Mucosa of descending colon (tissue), 3 donors: ENCODE data around the gene FN1. TPM values are rescaled to one million over a fixed set of nuclear protein-coding genes. Genes with fewer than 3 reads are reported as not detected.

Experiments used
- ATAC-seq: fragments of 200-7000 bp; cut with Tn5 transposase; one replicate; pipeline ENCODE4 v1.9.1; 2020; ENCODE audit warnings: mild to moderate bottlenecking, moderate library complexity
- DNase-seq, 3 donors: peaks; one replicate each; pipeline ENCODE4 v3.0.0-alpha.2; 2020
- H3K36me3 ChIP-seq: fragments of 200-600 bp; one replicate; pipeline ENCODE4 v1.8.0; 2021; ENCODE audit warnings: low read depth, mild to moderate bottlenecking
- H3K4me1 ChIP-seq: fragments of 200-600 bp; one replicate; pipeline ENCODE4 v1.8.0; 2021; ENCODE audit warnings: low read depth, mild to moderate bottlenecking
- H3K4me3 ChIP-seq: fragments of 200-600 bp; one replicate; pipeline ENCODE4 v1.8.0; 2021; ENCODE audit warnings: mild to moderate bottlenecking
- H3K9me3 ChIP-seq: fragments of 200-600 bp; one replicate; pipeline ENCODE4 v1.8.0; 2021; ENCODE audit warnings: mild to moderate bottlenecking
- intact Hi-C, 2 donors: fragments of 100-400 bp; cut with DNase I in 1 of 2; cut with micrococcal nuclease in 1 of 2; formaldehyde crosslinking; loops; one replicate each; pipeline versions ENCODE4 v1.11.0 to v1.11.1; 2022; cut with DNase I, micrococcal nuclease
- total RNA-seq, 3 donors: library from RNA; stranded (reverse); fragmentation: NEBNext Ultra II Directional in 2 of 3; extraction: Animal tissue kit (Norgen Biotek cat#: 25700) in 2 of 3; gene quantifications; one replicate each; pipeline versions ENCODE4 v1.2.1 to v1.2.4, GENCODE V29; 2021 to 2023
- TF ChIP-seq, protein P1 (sequence below): fragments of 200-600 bp; IDR thresholded peaks from one replicate; pipeline ENCODE4 v1.8.0; 2022; ENCODE audit warnings: antibody characterized with exemption, mild to moderate bottlenecking
- donor health status: DM: no; HTN: no; CAD: no; lungs with moderate emphysema.
- donor health status: DM: no; HTN: no; CAD: no.
- donor health status: DM: no; HTN: yes; CAD: no.

FN1 gene
- total RNA-seq, 3 donors from 2014 or later: 30.3 to 1,060 (median 208) TPM

DNA sequence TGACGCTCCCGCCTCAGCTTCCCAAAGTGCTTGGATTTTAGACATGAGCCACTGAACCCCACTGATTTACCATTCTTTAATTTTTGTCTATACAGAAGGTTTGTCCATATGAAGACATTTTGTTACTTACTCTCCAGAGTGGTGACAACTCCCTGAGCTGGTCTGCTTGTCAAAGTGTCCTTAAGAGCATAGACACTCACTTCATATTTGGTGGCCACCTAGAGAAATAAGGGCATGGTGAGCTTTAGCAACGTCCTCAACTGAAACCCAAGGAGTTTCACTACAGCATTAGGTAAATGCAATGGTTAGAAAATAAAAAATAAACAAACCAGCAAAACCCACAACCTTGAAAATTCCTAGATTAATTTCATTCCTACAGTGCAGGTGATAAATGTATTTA is 57.8 kb downstream of the FN1 start:
- Histone ChIP-seq H3K4me3 (no peak overlapping the region), H3K4me1 (no peaks in the 10 kb centered on the region), H3K36me3 (no peaks in the 10 kb centered on the region), H3K9me3 (no peaks in the 10 kb centered on the region)
- no peak for DNase-seq
- TF ChIP-seq, protein P1, sequence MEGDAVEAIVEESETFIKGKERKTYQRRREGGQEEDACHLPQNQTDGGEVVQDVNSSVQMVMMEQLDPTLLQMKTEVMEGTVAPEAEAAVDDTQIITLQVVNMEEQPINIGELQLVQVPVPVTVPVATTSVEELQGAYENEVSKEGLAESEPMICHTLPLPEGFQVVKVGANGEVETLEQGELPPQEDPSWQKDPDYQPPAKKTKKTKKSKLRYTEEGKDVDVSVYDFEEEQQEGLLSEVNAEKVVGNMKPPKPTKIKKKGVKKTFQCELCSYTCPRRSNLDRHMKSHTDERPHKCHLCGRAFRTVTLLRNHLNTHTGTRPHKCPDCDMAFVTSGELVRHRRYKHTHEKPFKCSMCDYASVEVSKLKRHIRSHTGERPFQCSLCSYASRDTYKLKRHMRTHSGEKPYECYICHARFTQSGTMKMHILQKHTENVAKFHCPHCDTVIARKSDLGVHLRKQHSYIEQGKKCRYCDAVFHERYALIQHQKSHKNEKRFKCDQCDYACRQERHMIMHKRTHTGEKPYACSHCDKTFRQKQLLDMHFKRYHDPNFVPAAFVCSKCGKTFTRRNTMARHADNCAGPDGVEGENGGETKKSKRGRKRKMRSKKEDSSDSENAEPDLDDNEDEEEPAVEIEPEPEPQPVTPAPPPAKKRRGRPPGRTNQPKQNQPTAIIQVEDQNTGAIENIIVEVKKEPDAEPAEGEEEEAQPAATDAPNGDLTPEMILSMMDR: no peak
- intact Hi-C loops: no loop called here
- no peak for ATAC-seq

DNA sequence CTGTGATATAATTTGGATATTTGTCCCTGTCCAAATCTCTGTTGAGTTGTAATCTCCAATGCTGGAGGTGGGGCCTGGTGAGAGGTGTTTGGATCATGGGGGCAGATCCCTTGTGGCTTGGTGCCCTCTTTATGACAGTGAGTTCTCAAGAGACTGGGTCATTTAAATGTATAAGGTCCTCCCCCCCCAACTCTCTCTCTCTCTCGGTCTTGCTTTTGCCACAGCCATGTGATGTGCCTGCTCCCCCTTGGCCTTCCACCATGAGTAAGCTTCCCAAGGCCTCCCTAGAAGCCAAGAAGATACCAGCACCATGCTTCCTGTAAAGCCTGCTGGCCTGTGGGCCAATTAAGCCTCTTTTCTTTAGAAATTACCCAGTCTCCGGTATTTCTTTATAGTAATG is 58.6 kb downstream of the FN1 start:
- no peak for ATAC-seq
- intact Hi-C loops: no loop called here
- H3K36me3 ChIP-seq: no peaks in the 10 kb centered on the region
- no peak for DNase-seq
- TF ChIP-seq, protein P1: no peak
- H3K4me1 ChIP-seq: no peaks in the 10 kb centered on the region
- H3K4me3 ChIP-seq: no peak overlapping the region
- no peaks in the 10 kb centered on the region for H3K9me3 ChIP-seq

DNA sequence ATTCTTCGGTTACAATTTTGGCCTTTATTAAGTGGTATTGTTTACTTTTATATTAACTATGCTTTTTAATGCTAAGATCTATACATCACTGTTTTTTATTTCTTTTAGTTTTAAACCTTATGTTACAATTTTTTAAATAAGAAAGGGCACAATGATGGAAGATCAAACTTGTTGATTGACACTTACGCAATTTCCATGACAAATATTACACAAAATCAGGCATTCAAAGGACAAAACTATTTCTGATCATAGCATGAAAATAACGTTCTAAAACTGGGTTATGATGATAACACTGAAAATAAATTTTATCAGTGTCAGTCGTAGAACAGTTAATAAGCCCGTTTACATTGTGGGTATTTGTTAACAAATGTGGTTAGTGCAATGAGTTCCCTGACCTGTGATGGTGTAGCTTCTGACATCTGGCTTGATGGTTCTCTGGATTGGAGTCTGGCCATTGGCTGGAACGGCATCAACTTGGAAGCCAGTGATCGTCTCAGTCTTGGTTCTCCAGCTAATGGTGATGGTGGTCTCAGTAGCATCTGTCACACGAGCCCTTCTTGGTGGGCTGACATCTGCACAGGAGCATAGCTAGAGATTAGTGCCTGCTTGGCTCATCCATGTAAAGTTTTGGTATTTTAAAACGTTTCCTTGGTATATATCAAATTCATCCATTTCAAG is 59.6 kb downstream of the FN1 start:
- TF ChIP-seq, protein P1: no peak
- H3K4me3 ChIP-seq: no peak overlapping the region
- DNase-seq (no peak), ATAC-seq (no peak)
- no peaks in the 10 kb centered on the region for H3K9me3 ChIP-seq
- H3K36me3 ChIP-seq: no peaks in the 10 kb centered on the region
- no peaks in the 10 kb centered on the region for H3K4me1 ChIP-seq
- intact Hi-C loops: no loop called here

DNA sequence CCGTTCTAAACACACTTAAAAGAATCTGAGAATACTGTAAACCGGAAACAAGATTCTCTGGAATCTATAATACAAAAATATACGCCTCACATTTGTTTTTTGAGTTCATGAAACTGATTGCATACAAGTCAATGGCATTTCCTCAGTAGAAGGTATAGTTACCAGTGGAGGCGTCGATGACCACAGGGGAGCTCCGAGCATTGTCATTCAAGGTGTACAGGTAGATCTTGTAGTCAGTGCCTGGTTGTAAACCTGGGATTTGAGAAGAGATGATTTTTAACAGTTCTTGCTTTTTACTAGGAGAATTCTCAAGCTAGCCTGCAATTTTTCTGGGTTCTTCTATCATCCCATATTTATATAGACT is 60.4 kb downstream of the FN1 start:
- TF ChIP-seq, protein P1: no peak
- Histone ChIP-seq H3K36me3 (no peaks in the 10 kb centered on the region), H3K9me3 (no peaks in the 10 kb centered on the region), H3K4me1 (no peaks in the 10 kb centered on the region), H3K4me3 (no peak overlapping the region)
- ATAC-seq (no peak), DNase-seq (no peak)
- intact Hi-C loops: no loop called here

DNA sequence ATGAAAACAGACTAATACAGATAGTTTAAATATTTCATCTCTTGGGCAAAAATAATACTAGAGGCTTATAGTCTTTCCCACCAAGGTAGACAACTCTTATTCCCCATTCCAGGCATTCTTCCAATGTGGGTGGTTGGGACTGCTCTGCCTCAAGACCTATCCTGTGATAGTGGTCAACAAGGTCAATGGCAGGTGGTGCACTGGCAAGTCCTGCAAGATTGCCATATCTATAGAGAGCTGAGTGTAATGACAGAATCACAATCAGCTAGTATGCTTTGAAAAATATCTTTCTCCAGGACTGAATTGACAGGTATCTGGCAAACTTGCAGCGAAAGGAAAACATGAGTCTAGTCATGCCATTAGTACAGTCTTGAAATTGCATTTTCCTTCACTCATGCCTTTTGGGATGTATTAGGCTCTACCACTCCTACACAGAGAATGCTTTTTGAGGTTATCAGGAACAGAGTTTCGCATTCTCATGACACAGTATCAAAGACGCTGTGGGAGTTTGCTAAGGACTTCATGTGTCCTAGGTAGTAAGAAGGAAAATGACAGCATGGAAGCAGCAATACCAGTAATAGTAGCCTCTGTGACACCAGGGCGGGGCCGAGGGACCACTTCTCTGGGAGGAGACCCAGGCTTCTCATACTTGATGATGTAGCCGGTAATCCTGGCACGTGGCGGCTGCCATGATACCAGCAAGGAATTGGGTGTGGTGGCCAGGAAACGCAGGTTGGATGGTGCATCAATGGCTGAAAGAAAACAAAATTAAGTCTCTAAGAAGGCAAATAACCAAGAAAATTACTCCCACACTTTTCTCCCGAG is 61.0 kb downstream of the FN1 start:
- ATAC-seq: no peak
- Histone ChIP-seq H3K4me1 (no peaks in the 10 kb centered on the region), H3K4me3 (no peak overlapping the region), H3K36me3 (no peaks in the 10 kb centered on the region), H3K9me3 (no peaks in the 10 kb centered on the region)
- DNase-seq: no peak
- TF ChIP-seq, protein P1: no peak
- intact Hi-C loops: no loop called here
